HG03175 (cell line): ENCODE data around the gene AUTS2.

Source experiments
- ATAC-seq: cut with Tn5 transposase; IDR thresholded peaks from one replicate; pipeline ENCODE4 v1.9.1; 2021; ENCODE audit warnings: mild to moderate bottlenecking, moderate library complexity; ENCODE audit not compliant: unreplicated experiment

AUTS2 gene

GRCh38 chr7:69811476-69812308 is 213.4 kb downstream of the AUTS2 start:
- ATAC-seq: no peak

DNA sequence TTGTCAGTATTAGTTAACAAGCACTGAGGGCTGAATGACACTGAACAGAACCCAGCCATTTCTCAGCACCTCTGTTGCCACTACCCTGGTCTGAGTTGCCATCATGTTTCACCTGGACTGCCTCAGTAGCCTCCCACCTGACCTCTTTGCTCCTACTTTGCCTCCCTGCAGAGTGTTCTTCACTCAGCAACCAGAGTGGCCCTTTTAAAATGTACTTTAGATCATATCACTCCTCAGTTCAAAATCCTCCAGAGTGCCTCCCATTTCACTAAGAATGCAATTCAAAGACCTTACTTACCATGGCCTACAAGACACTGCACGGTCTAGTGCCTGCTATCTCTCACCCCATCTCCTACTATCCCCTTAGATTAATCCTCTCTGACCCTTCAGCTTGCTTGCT is 214.5 kb downstream of the AUTS2 start:
- no peak for ATAC-seq

DNA sequence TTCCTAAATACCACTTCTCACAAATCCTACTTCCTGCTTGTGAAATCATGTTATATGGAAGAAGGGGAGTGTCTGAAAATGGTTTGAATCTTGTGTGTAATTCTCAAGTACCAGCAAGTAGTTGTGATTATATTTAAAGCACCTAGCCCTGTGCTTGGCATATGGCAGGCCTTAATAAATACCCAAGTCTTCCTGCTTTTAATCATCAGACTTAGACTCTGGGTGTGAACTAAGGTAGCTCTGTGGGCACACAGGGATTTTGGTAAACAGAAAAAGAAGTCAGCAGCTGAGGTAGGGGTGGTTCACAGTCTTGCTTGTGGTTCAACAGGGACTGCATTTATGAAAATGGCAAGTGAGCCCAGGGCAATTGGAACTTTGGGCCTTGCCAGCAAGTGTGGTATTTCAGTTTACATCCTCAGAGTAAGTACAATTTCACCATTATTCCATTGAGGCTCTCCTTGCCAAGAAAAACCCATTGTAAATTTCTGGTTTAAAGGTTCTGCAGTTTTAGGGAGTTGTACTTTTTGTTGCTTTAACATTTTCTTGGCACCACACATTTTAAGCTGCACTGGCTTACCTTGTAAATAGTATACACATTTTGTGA is 215.5 kb downstream of the AUTS2 start:
- ATAC-seq: no peak

DNA sequence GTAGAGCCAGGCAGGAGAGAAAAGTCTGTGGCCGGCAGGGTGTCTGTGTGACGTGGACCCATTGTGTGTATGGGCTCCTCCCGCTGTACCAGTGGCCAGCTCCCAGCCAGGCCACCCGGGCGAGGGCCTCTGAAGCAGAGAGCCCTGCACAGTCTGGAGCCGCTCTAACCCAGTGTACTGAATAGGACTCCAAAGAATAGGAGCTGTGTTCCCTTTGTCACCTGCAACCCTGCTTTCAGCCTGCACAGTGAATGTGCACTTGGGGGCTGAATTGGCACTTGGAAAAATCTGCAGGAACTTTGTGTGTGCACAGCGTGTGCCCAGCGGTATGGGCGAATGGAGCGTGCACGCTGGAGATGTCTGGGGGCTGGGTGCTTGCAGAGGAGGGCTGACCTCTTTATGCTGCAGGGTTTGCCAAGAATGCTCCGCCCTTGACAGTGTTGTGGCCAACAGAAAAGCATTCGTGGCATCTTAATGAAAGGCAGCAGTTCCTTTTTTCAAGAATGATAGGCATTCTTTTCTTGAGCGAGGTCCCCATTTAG is 216.2 kb downstream of the AUTS2 start:
- ATAC-seq: no peak

GRCh38 chr7:69816501-69816900 is 218.2 kb downstream of the AUTS2 start:
- ATAC-seq: no peak

DNA sequence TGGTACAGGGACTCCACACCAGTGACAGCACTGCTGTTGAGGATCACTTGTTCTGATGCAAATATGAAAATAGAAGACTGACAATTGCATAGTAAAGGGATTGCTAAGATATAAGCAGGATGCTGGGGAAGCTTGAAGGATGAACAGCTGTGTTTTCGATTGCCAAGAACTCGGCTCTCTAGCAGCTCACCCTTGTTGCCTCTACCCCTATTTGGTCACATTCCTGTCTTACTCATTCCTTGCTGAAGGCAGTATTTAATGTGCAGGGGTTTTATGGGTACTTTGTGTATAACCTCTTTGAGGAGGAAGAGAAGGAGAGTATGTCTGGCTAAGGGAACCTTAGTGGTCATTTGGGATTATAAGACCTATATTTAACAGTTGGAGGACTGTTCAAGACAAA is 218.8 kb downstream of the AUTS2 start:
- ATAC-seq: no peak

DNA sequence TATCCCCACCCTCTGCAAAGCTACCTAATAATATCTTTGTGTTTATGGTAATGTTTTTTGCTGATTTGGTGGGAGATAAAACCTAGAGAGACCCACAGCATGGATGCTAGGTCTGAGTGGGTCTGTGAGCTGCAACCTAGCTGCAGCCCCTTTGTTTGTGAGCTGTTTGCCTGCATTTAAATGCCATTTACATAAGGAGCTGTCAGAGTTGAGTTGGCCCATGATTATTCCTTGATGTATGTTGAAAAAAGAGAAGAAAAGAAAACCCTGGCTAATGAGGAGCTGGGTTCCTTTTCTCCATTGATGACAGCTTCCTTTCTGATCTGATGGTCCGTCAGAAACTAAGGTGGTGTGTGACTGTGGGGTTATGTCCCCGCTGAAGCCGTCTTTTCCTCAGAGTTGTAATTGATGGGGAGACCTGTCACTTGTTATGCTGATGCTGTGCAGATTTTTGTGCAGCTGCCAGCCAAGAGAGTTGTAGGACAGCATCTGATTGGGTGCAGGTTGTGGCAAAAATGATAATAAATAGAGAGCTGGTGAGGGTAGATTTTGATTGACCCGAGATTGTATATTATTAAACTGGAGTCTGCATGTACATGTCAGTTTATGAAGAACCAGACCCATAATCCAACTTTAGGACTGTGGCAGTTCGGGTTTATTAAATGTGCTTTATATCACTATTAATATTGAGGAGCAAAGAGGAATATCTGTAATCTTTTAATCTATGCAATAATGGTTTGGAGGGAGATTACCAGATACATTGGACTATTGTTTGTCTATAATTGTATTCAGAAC is 219.8 kb downstream of the AUTS2 start:
- ATAC-seq: no peak

DNA sequence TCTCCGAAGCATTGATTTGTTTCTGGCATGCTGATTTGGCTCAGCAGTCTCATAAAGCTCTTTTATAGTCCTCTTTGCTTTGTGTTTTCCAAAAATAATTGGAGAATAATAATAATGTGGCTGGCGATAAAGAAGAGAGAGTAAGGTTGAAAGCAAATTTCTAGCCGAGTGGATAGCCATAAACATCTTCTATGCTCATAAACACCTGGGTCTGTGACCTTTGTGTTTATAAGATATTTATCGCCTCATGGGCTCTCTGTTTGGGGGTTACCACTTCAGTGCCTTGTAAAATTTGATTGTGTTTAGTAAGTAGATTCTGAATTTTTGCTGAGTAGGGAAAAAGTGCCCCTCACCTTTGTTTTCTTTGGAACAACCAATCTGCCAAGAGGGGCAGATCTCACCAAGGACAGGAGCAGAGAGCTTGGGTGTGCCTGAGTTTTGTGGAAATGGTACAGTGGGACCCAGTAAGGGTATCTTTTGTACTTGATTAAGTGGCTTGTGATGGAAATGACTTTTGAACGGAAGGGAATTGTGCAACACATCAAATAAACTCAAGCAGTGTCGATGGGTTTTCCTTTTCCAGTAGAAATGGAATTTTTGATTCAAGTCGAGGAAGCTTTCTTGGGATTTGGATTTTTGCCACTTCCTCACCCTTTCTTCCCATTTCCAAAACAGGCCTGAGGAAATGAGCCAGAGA is 220.5 kb downstream of the AUTS2 start:
- no peak for ATAC-seq

DNA sequence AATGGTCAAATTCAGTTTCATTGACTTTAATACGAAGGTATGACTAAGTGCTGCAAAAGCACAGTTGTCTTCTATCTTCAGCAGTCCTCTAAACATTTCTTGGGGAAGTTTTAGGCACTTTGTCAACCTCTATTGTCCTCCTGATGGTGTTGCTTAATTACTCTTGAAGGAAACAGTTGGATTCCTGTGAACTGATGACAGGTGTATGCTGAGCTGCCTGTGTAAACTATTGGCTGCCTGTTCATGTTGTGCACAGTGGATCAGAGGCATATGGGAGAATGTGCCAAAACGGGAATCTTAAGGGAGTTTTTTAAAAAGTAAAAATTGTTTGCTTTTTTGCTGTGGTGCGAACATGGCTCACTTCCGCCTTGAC is 221.0 kb downstream of the AUTS2 start:
- no peak for ATAC-seq

DNA sequence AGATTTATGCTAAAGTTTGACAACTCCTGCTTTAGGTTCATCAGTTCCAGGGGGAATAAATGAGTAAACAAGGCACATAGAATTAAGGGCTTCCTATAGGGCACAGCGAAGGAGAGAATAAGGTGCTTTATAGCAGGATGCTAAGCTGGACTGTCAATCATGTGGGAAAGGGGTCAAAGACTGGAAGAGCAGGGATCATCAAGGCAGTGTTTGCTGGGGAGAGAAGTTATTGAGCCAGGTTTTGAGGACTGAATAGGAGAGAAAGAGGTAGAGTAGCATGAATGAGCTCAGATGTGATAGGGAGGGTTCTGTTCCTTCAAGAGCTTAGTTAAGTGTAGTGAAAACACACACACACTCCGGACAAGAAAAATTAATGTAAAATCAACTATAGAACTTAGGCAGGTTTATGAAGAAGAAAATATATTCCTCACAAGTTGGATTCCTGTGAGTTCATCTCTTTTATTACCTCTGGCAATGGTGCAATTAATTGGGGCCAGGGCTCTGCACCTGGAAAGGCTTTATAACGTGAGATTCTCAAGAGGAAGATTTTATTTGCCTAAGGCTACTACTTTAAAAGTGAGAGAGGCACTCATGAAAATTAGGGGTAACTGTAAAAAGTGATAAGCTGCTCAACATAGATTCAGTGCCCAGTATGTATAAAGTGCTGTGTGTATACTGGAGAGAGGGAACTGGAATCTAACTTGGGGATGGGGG is 222.4 kb downstream of the AUTS2 start:
- ATAC-seq: no peak

DNA sequence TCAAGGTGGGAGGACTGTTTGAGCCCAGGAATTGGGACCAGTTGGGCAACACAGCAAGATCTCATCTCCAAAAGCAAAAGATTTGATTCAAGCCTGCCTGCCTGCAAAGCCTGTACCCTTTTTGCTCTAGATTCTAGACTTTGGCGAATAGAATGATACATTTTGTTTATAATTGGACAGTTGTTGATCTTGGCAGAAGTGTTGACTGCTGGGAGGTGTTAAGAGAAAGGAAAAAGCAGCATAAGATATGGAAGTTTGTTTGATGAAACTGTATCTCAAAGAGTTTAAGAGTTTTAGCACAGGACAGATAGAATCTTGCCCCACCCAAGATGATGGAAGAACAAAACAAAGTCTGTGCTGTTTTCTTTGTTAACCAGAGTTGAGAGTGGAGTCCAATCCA is 224.1 kb downstream of the AUTS2 start:
- ATAC-seq: no peak

GRCh38 chr7:69823151-69823744 is 225.0 kb downstream of the AUTS2 start:
- ATAC-seq: no peak

- no peak for ATAC-seq
Measured at GRCh38 chr7:69825113-69825972, 227.1 kb downstream of the AUTS2 start.

DNA sequence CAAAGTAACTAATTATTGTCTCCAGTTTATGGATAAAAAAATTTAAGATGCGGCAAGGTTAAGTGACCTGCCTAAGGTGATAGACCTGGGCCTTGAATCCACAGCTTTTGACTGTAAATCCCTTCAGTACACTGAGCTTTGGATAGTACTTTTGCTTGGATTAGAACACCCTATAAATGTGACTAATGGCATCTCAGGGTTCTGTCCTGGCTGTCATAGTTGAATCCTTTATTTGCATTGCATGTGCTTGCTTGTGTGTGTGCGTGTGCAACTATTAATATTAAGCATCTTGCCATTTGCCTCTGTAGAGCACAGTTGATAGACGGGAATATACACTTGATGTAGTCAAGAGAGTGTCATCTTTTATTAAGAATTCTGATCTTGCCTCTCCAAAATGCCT is 228.0 kb downstream of the AUTS2 start:
- no peak for ATAC-seq

GRCh38 chr7:69827140-69827539 is 228.9 kb downstream of the AUTS2 start:
- no peak for ATAC-seq

- no peak for ATAC-seq
Measured at GRCh38 chr7:69827558-69827957, 229.3 kb downstream of the AUTS2 start.

DNA sequence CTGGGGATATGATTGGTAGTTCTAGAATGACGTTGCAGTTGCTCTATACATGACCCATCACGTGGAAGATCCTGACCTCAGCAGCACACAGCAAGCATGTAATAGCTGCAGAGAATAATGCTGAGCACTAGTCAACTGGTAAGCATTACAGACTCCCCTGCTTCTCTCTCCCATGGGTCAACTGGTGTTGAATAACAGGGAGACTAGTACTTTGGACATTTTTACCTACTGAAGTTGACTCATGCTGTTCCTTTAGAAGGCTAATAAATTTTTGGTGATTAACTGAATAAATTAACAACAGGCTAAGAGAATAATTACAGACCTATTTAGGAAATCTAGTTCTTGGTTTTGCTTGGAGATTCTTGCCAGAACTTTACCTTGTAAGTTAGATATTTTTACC is 234.1 kb downstream of the AUTS2 start:
- no peak for ATAC-seq

GRCh38 chr7:69833964-69834363 is 235.7 kb downstream of the AUTS2 start:
- ATAC-seq: no peak

GRCh38 chr7:69836702-69837101 is 238.4 kb downstream of the AUTS2 start:
- ATAC-seq: no peak
